CD14-positive monocyte (primary cell): ENCODE results near the gene SRF. TPM values are rescaled to one million over a fixed set of nuclear protein-coding genes. Genes with fewer than 3 reads are reported as not detected.

Source experiments
- DNase-seq, 3 donors: peaks; one replicate each; pipeline ENCODE4 v3.0.0-alpha.2; 2011 to 2022
- H2AFZ ChIP-seq: 2 replicates; pipeline ENCODE4 v1.6.0; 2012; ENCODE audit warnings: mild to moderate bottlenecking, low read depth, low read length, inconsistent platforms; ENCODE audit not compliant: insufficient read depth, poor library complexity, severe bottlenecking
- H3K27ac ChIP-seq, 2 donors: 1 replicate in 1 of 2; 2 replicates in 1 of 2; pipeline ENCODE4 v1.5.1; 2012 to 2013; ENCODE audit warnings: low read length in 2 of 2, control low read depth in 1 of 2, inconsistent platforms in 1 of 2, low read depth in 1 of 2, mild to moderate bottlenecking in 1 of 2
- H3K27me3 ChIP-seq, 2 donors: one replicate each; pipeline versions ENCODE4 v1.6.0 to v1.6.1; 2011 to 2013; ENCODE audit warnings: low read length in 2 of 2; ENCODE audit not compliant: control insufficient read depth in 2 of 2, insufficient read depth in 2 of 2
- H3K36me3 ChIP-seq, 2 donors: replicated peaks in 1 of 2; 1 replicate in 1 of 2; 2 replicates in 1 of 2; pipeline versions ENCODE4 v1.5.1 to v1.6.1; 2012 to 2013; ENCODE audit warnings: low read length in 2 of 2, control low read depth in 1 of 2, inconsistent platforms in 1 of 2, mild to moderate bottlenecking in 1 of 2; ENCODE audit not compliant: insufficient read depth in 2 of 2, control insufficient read depth in 1 of 2
- H3K4me1 ChIP-seq, 2 donors: 1 replicate in 1 of 2; 2 replicates in 1 of 2; pipeline versions ENCODE4 v1.5.1 to v1.6.1; 2012 to 2013; ENCODE audit warnings: low read length in 2 of 2, control low read depth in 1 of 2, inconsistent platforms in 1 of 2, mild to moderate bottlenecking in 1 of 2, moderate library complexity in 1 of 2; ENCODE audit not compliant: insufficient read depth in 2 of 2, control insufficient read depth in 1 of 2
- H3K4me2 ChIP-seq: replicated peaks from 2 replicates; pipeline ENCODE3; 2012; ENCODE audit warnings: low read length, moderate library complexity, mild to moderate bottlenecking; ENCODE audit not compliant: poor library complexity, severe bottlenecking; ENCODE audit errors: extremely low read depth
- H3K4me3 ChIP-seq, 3 experiments: fragments of 200-600 bp in 1 of 3; sonication (generic) in 1 of 3; replicated peaks in 1 of 3; 1 replicate in 2 of 3; 2 replicates in 1 of 3; pipeline ENCODE4 v1.5.1; 2011 to 2013; ENCODE audit warnings: low read length in 3 of 3, mild to moderate bottlenecking in 3 of 3, control low read depth in 2 of 3, low read depth in 2 of 3, inconsistent platforms in 1 of 3, moderate library complexity in 1 of 3
- H3K79me2 ChIP-seq: 2 replicates; pipeline ENCODE4 v1.6.0; 2012; ENCODE audit warnings: mild to moderate bottlenecking, control low read depth, inconsistent platforms, low read length, moderate library complexity; ENCODE audit not compliant: insufficient read depth
- H3K9ac ChIP-seq: 2 replicates; pipeline ENCODE4 v1.6.0; 2017; ENCODE audit warnings: low read length, mild to moderate bottlenecking; ENCODE audit not compliant: insufficient read depth, poor library complexity, severe bottlenecking
- H3K9me3 ChIP-seq, 2 donors: replicated peaks in 1 of 2; 1 replicate in 1 of 2; 2 replicates in 1 of 2; pipeline versions ENCODE4 v1.5.1 to v1.6.1; 2012 to 2013; ENCODE audit warnings: low read length in 2 of 2, control low read depth in 1 of 2; ENCODE audit not compliant: control insufficient read depth in 1 of 2, insufficient read depth in 1 of 2
- H4K20me1 ChIP-seq: 2 replicates; pipeline ENCODE4 v1.6.0; 2012; ENCODE audit warnings: mild to moderate bottlenecking, low read length, control low read depth, moderate library complexity; ENCODE audit not compliant: insufficient read depth
- H3K27ac Mint-ChIP-seq, 7 donors: one replicate each; pipeline ENCODE4 v1.8.0; 2020; ENCODE audit warnings: mild to moderate bottlenecking in 7 of 7, mixed read lengths in 7 of 7, moderate library complexity in 6 of 7, inconsistent platforms in 2 of 7
- H3K27me3 Mint-ChIP-seq, 3 donors: one replicate each; pipeline ENCODE4 v1.8.0; 2021 to 2022; ENCODE audit warnings: low read depth in 3 of 3, mild to moderate bottlenecking in 3 of 3, mixed read lengths in 3 of 3, moderate library complexity in 3 of 3, inconsistent platforms in 1 of 3
- H3K36me3 Mint-ChIP-seq, 2 donors: one replicate each; pipeline ENCODE4 v1.8.0; 2020; ENCODE audit warnings: mixed read lengths in 2 of 2, inconsistent platforms in 1 of 2, mild to moderate bottlenecking in 1 of 2
- H3K4me1 Mint-ChIP-seq: one replicate; pipeline ENCODE4 v1.8.0; 2020; ENCODE audit warnings: mild to moderate bottlenecking, mixed read lengths
- H3K4me3 Mint-ChIP-seq, 2 donors: one replicate each; pipeline ENCODE4 v1.8.0; 2020; ENCODE audit warnings: mild to moderate bottlenecking in 2 of 2, mixed read lengths in 2 of 2, moderate library complexity in 1 of 2
- H3K9me3 Mint-ChIP-seq, 7 donors: one replicate each; pipeline ENCODE4 v1.8.0; 2020 to 2022; ENCODE audit warnings: mixed read lengths in 7 of 7, mild to moderate bottlenecking in 6 of 7, moderate library complexity in 6 of 7, inconsistent platforms in 2 of 7
- WGBS: methylation state at CpG from one replicate; pipeline ENCODE4 v1.1.5; 2013; ENCODE audit warnings: missing lambda C conversion rate; ENCODE audit not compliant: insufficient coverage; 5-methylcytosine and 5-hydroxymethylcytosine counted together
- intact Hi-C, 2 donors: fragments of 100-400 bp; cut with micrococcal nuclease; formaldehyde crosslinking; loops; one replicate each; pipeline versions ENCODE4 v1.15.0 to v1.15.1; 2023
- polyA plus RNA-seq, 3 donors: library from polyadenylated mRNA; depleted of rRNA in 1 of 3; unstranded in 2 of 3; stranded (reverse) in 1 of 3; fragments of 300-500 nt in 2 of 3; fragments of >200 nt in 1 of 3; fragmentation: Illumina TruSeq in 2 of 3; gene quantifications; 1 replicate in 2 of 3; 2 replicates in 1 of 3; pipeline ENCODE4 v1.2.3, GENCODE V29; 2012 to 2021
- TF ChIP-seq, protein P1 (sequence below): fragments of 200-600 bp; IDR thresholded peaks from one replicate; pipeline ENCODE4 v1.8.0; 2022; ENCODE audit warnings: antibody characterized with exemption, mild to moderate bottlenecking

The SRF gene
- polyA plus RNA-seq, 3 donors = 3.6 to 26.9 (median 3.8) TPM

- Mint-ChIP-seq H3K4me1 (peaks cover 42% of the 10 kb centered on the region), H3K9me3 (no peaks in the 10 kb centered on the region), H3K4me3 (peak overlapping the region; percentile 51 to 99), H3K27me3 (peaks cover 0 to 5% (median 1%) of the 10 kb centered on the region in 3 donors), H3K36me3 (peaks cover 37 to 47% of the 10 kb centered on the region in 2 donors), H3K27ac (peak overlapping the region; percentile 32 to 96 (median 89))
- H3K9me3 ChIP-seq = no peaks in the 10 kb centered on the region
- peak overlapping the region; percentile 52 for H3K9ac ChIP-seq
- TF ChIP-seq, protein P1, sequence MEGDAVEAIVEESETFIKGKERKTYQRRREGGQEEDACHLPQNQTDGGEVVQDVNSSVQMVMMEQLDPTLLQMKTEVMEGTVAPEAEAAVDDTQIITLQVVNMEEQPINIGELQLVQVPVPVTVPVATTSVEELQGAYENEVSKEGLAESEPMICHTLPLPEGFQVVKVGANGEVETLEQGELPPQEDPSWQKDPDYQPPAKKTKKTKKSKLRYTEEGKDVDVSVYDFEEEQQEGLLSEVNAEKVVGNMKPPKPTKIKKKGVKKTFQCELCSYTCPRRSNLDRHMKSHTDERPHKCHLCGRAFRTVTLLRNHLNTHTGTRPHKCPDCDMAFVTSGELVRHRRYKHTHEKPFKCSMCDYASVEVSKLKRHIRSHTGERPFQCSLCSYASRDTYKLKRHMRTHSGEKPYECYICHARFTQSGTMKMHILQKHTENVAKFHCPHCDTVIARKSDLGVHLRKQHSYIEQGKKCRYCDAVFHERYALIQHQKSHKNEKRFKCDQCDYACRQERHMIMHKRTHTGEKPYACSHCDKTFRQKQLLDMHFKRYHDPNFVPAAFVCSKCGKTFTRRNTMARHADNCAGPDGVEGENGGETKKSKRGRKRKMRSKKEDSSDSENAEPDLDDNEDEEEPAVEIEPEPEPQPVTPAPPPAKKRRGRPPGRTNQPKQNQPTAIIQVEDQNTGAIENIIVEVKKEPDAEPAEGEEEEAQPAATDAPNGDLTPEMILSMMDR = no peak
- no peaks in the 10 kb centered on the region for H3K27me3 ChIP-seq
- H3K4me2 ChIP-seq = peak overlapping the region; percentile 98
- peaks cover 42% of the 10 kb centered on the region for H3K79me2 ChIP-seq
- peaks cover 43 to 49% of the 10 kb centered on the region in 2 donors for H3K4me1 ChIP-seq
- H3K27ac ChIP-seq = peak overlapping the region; percentile 54 to 91
- no peak overlapping the region for H2AFZ ChIP-seq
- DNase-seq = no peak
- peaks cover 39% of the 10 kb centered on the region for H4K20me1 ChIP-seq
- intact Hi-C loops = loop anchor here (2.0 to 10.0 kb wide), 7 partner anchors 71 to 429 kb away; partner anchors contain the start of genes KLC4 (in 2 of the 2), MRPL2 (in 2 of the 2), POLR1C (in 2 of the 2) and YIPF3 (in 2 of the 2)
- H3K36me3 ChIP-seq = peaks cover 21 to 34% of the 10 kb centered on the region in 2 donors
- peak overlapping the region; percentile 36 to 91 (median 39) for H3K4me3 ChIP-seq
- no CpG with 5 or more reads among the region's 11 CpGs for WGBS
These were observed 2.7 kb downstream of the SRF start for GRCh38 chr6:43173591-43174262.

DNA sequence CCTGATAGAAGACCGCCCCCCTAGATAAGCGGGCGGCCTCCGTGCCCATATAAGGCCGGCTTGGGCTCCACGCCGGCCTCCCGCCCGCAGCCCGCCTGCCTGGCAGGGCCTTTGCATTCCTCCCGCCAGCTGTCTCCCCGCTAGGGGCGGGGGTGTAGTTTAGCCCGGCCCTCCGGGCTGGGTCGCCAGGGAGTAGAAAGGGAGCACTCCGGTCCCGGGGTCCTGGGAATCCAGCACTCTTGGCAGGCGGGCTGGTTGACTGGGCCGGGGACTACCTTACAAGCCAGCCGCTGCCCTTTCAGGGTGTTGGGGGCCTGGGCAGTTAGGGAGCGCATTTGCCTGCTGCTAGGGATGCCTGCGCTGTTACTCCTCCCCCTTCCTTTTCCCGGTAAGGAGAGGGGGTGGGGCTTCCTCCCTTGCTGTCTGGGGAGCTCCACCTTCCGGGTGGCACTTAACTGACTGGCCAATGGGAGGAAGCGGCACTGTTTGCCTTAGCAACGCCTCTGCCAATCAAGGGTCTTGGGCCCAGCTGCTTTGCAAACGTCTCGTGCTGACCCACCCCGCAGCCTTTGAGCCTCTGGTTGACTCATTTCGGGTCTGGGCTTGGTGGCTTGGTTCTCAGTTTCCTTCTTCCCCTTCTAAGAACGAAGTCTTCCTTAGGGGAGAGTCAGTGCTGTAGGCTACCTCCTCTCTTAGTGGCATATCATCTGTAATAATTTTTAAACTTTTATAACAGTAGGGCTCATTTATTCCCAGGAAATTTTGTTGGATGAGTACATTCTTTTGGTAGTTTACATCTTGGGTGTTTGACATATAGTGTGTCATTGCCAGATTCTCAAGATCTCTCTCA, 3.4 kb downstream of the SRF start:
- H3K4me1 Mint-ChIP-seq = peaks cover 42% of the 10 kb centered on the region
- DNase-seq = peak; percentile 99 to 100 (median 100)

More for the DNA sequence above, 3.4 kb downstream of the SRF start:
- Histone ChIP-seq H4K20me1 (peaks cover 40% of the 10 kb centered on the region), H3K36me3 (peaks cover 29 to 42% of the 10 kb centered on the region in 2 donors), H3K9me3 (no peaks in the 10 kb centered on the region), H3K4me1 (peaks cover 43 to 49% of the 10 kb centered on the region in 2 donors), H3K27ac (peak overlapping the region; percentile 54 to 91), H3K27me3 (no peaks in the 10 kb centered on the region), H3K9ac (peak overlapping the region; percentile 52), H3K4me3 (peak overlapping the region; percentile 36 to 91 (median 39)), H2AFZ (peak overlapping the region; percentile 70), H3K4me2 (peak overlapping the region; percentile 98), H3K79me2 (peaks cover 42% of the 10 kb centered on the region)
- Mint-ChIP-seq H3K36me3 (peaks cover 44 to 55% of the 10 kb centered on the region in 2 donors), H3K27me3 (peaks cover 0 to 5% (median 1%) of the 10 kb centered on the region in 3 donors), H3K9me3 (no peaks in the 10 kb centered on the region), H3K4me3 (peak overlapping the region; percentile 72 to 79), H3K27ac (peak overlapping the region; percentile 91 to 96 (median 94))
- intact Hi-C loops = loop anchor here (2.0 to 10.0 kb wide), 7 partner anchors 70 to 430 kb away; partner anchors contain the start of genes KLC4 (in 2 of the 2), MRPL2 (in 2 of the 2), POLR1C (in 2 of the 2) and YIPF3 (in 2 of the 2)
- TF ChIP-seq, protein P1 = peak; percentile 16
- 2% methylated on average over 24 of the region's 32 CpGs for WGBS
